Esophagus muscularis mucosa (tissue), 4 donors: ENCODE results near the gene GALNT18. TPM values are rescaled to one million over a fixed set of nuclear protein-coding genes. Genes with fewer than 3 reads are reported as not detected.

ENCODE experiments used
- DNase-seq: peaks from one replicate; pipeline ENCODE4 v3.0.0-alpha.2; 2017; ENCODE audit errors: extremely low spot score
- H3K27ac ChIP-seq, 4 donors: fragments of 200-600 bp; sonication (generic); replicated peaks in 1 of 4; 1 replicate in 3 of 4; 2 replicates in 1 of 4; pipeline ENCODE4 v1.5.1; 2016 to 2019; ENCODE audit warnings: mild to moderate bottlenecking in 1 of 4
- H3K27me3 ChIP-seq, 4 donors: fragments of 200-600 bp; sonication (generic); one replicate each; pipeline versions ENCODE4 v1.5.1 to v1.6.0; 2016 to 2019
- H3K36me3 ChIP-seq, 4 donors: fragments of 200-600 bp; sonication (generic); one replicate each; pipeline ENCODE4 v1.5.1; 2016 to 2019
- H3K4me1 ChIP-seq, 4 donors: fragments of 200-600 bp; sonication (generic); one replicate each; pipeline ENCODE4 v1.5.1; 2016 to 2019
- H3K4me3 ChIP-seq, 4 donors: fragments of 200-600 bp; sonication (generic); 1 replicate in 2 of 4; 2 replicates in 2 of 4; pipeline ENCODE4 v1.5.1; 2016 to 2019; ENCODE audit warnings: mild to moderate bottlenecking in 4 of 4, moderate library complexity in 1 of 4
- H3K9me3 ChIP-seq, 4 donors: fragments of 200-600 bp; sonication (generic); 1 replicate in 3 of 4; 2 replicates in 1 of 4; pipeline ENCODE4 v1.5.1; 2016 to 2019
- CTCF ChIP-seq, 3 experiments: fragments of 200-600 bp in 2 of 3; fragments of 450-650 bp in 1 of 3; sonication (generic) in 2 of 3; IDR thresholded peaks; one replicate each; pipeline ENCODE4 v1.5.1; 2017 to 2019; ENCODE audit warnings: antibody characterized with exemption in 3 of 3, mild to moderate bottlenecking in 2 of 3, moderate library complexity in 1 of 3
- EP300 ChIP-seq: sonication (generic); formaldehyde crosslinking; IDR thresholded peaks from one replicate; pipeline ENCODE4 v1.6.1; 2017; ENCODE audit warnings: antibody characterized with exemption
- POLR2A ChIP-seq: fragments of 450-650 bp; IDR thresholded peaks from one replicate; pipeline ENCODE4 v1.6.1; 2017; ENCODE audit warnings: antibody characterized with exemption, moderate library complexity, mild to moderate bottlenecking, low read depth
- POLR2AphosphoS5 ChIP-seq, 2 donors: sonication (generic); formaldehyde crosslinking; IDR thresholded peaks; one replicate each; pipeline ENCODE4 v1.6.1; 2017; ENCODE audit warnings: antibody characterized with exemption in 2 of 2
- WGBS: methylation state at CpG from one replicate; pipeline ENCODE4 v1.1.5; 2018; 5-methylcytosine and 5-hydroxymethylcytosine counted together
- intact Hi-C: fragments of 100-400 bp; cut with DNase I; formaldehyde crosslinking; loops from one replicate; pipeline ENCODE4 v1.15.1; 2023
- total RNA-seq, 4 donors: library from RNA; depleted of rRNA; stranded (reverse); fragments of >200 nt; gene quantifications; one replicate each; pipeline versions ENCODE4 v1.1.0 to v1.2.1, GENCODE V29; 2016

Gene GALNT18
- total RNA-seq, 4 donors from 2014 or later, result 29.1 to 67.0 (median 49.3) TPM

GRCh38 chr11:11661326-11662040 lies 39.7 kb upstream of the GALNT18 start:
- Histone ChIP-seq H3K36me3 (no peaks in the 10 kb centered on the region), H3K27ac (no peak overlapping the region), H3K9me3 (no peaks in the 10 kb centered on the region), H3K4me1 (peaks cover 0 to 10% (median 7%) of the 10 kb centered on the region in 4 donors), H3K4me3 (no peak overlapping the region), H3K27me3 (no peaks in the 10 kb centered on the region)
- WGBS, result 94% methylated on average over 9 of the region's 9 CpGs
- DNase-seq, result peak; percentile 84
- TF ChIP-seq CTCF (IDR thresholded peaks at IDR 0.05) (no peak), POLR2AphosphoS5 (IDR thresholded peaks at IDR 0.05) (no peak), EP300 (no peak), POLR2A (no peak)
- intact Hi-C loops, result no loop called here

- H3K4me1 ChIP-seq, result peaks cover 0 to 10% (median 7%) of the 10 kb centered on the region in 4 donors
- TF ChIP-seq POLR2AphosphoS5 (IDR thresholded peaks at IDR 0.05) (no peak), EP300 (no peak), POLR2A (no peak), CTCF (IDR thresholded peaks at IDR 0.05) (no peak)
- WGBS, result 93% methylated on average over 3 of the region's 3 CpGs
These were observed 38.5 kb upstream of the GALNT18 start for GRCh38 chr11:11660363-11660740.

GRCh38 chr11:11659567-11660362 lies 38.0 kb upstream of the GALNT18 start:
- Histone ChIP-seq H3K4me1 (peaks cover 0 to 10% (median 7%) of the 10 kb centered on the region in 4 donors), H3K4me3 (no peak overlapping the region), H3K9me3 (no peaks in the 10 kb centered on the region), H3K27ac (no peak overlapping the region), H3K36me3 (no peaks in the 10 kb centered on the region), H3K27me3 (no peaks in the 10 kb centered on the region)
- intact Hi-C loops, result no loop called here
- 81% methylated on average over 3 of the region's 3 CpGs for WGBS
- TF ChIP-seq CTCF (IDR thresholded peaks at IDR 0.05) (peak in 1 of 3 experiments; percentile 12), EP300 (no peak), POLR2A (no peak), POLR2AphosphoS5 (IDR thresholded peaks at IDR 0.05) (no peak)
- peak; percentile 66 for DNase-seq

More at GRCh38 chr11:11660363-11660740, 38.5 kb upstream of the GALNT18 start:
- intact Hi-C loops, result no loop called here
- Histone ChIP-seq H3K27ac (no peak overlapping the region), H3K36me3 (no peaks in the 10 kb centered on the region), H3K9me3 (no peaks in the 10 kb centered on the region), H3K4me3 (no peak overlapping the region), H3K27me3 (no peaks in the 10 kb centered on the region)
- peak; percentile 37 for DNase-seq

- Histone ChIP-seq H3K9me3 (no peaks in the 10 kb centered on the region), H3K27ac (no peak overlapping the region), H3K4me1 (peaks cover 0 to 10% (median 7%) of the 10 kb centered on the region in 4 donors), H3K36me3 (no peaks in the 10 kb centered on the region), H3K27me3 (no peaks in the 10 kb centered on the region), H3K4me3 (no peak overlapping the region)
- intact Hi-C loops, result no loop called here
- DNase-seq, result no peak
- TF ChIP-seq EP300 (no peak), POLR2AphosphoS5 (IDR thresholded peaks at IDR 0.05) (no peak), POLR2A (no peak), CTCF (IDR thresholded peaks at IDR 0.05) (no peak)
- 58% methylated on average over 6 of the region's 6 CpGs for whole genome bisulfite sequencing
These were observed 35.6 kb upstream of the GALNT18 start for GRCh38 chr11:11657218-11657955.
